Measurements from ENCODE around the gene PRPF18.

DNA sequence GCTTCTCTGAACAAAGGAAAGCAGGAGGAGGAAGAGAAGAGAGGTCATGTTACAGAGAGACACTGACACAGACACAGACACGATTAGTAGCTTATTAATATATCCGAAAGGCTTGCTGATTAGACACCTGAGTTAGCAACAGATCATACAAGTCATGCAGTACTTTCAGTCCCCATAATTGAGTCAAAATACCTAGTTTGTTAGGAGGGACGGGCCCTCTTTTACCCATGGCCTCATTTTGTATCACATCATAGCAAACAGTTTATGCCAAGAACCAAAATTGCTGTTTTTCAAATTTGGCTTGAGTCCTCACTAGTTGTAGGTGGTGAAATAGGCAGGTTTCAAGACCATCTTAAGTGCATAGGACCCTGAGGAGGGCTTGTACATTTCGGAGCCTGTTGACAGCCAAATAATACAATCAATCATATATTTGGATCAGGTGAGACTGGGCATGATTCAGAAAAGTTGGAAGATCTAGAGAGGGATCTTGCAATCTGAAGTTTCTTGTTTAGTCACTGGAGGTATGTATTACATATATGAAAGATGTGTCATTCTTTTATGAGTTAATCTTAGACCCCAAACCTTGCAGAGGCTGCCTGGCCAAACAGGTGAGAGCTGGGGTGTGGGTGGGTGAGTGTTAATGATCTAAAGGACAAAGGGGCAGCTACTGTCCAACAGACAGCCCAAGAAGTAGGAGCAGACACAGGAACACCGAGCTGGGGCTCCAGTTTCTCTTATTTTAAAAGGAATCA, 65.4 kb downstream of the PRPF18 start:
- TF ChIP-seq, protein P1, sequence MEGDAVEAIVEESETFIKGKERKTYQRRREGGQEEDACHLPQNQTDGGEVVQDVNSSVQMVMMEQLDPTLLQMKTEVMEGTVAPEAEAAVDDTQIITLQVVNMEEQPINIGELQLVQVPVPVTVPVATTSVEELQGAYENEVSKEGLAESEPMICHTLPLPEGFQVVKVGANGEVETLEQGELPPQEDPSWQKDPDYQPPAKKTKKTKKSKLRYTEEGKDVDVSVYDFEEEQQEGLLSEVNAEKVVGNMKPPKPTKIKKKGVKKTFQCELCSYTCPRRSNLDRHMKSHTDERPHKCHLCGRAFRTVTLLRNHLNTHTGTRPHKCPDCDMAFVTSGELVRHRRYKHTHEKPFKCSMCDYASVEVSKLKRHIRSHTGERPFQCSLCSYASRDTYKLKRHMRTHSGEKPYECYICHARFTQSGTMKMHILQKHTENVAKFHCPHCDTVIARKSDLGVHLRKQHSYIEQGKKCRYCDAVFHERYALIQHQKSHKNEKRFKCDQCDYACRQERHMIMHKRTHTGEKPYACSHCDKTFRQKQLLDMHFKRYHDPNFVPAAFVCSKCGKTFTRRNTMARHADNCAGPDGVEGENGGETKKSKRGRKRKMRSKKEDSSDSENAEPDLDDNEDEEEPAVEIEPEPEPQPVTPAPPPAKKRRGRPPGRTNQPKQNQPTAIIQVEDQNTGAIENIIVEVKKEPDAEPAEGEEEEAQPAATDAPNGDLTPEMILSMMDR (IDR thresholded peaks at IDR 0.05) = no peak
- TF ChIP-seq POLR2A (IDR thresholded peaks at IDR 0.05) = no peak
